Measurements from ENCODE around the gene SMAD4. TPM values are rescaled to one million over a fixed set of nuclear protein-coding genes. Genes with fewer than 3 reads are reported as not detected.

The SMAD4 gene
- total and polyA plus RNA-seq, 2 experiments from 2014 or later: 41.9 to 103 TPM

DNA sequence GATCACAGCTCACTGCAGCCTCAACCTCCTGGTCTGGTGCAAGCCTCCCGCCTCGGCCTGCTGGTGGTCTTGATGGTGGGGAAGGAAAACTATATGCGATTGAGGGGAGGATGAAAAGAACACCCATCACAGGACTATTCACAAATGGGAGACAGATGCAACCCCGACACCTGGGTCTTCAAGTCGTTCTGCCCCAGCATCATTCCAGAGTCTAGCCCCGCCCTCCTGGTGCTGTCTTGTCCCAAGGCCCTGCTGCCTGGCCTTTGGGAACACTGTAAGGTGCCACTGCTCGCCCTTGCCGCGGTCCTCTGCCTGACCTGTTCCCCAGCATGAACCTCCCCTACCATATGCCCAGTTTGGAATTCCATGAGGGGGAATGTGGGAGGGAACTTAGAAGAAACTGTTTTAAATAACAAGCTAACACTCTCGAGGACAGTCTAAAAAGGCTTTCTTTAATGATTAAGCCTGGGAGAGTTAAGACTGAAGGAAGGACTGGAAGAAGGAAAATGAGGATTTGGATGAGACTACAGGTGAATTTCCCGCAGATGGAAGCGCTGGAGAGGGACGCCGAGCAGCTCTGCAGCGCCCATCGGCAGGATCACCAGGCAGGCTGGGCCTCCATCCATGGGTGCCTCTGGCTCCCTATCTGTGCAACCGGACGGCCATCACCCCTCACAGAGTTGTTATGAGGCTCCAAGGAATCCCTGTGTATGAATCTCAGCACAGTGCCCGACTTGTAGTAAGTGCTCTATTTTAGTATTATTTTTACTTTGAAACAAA is 92.4 kb downstream of the SMAD4 start (continued):
- TF ChIP-seq, protein P1, sequence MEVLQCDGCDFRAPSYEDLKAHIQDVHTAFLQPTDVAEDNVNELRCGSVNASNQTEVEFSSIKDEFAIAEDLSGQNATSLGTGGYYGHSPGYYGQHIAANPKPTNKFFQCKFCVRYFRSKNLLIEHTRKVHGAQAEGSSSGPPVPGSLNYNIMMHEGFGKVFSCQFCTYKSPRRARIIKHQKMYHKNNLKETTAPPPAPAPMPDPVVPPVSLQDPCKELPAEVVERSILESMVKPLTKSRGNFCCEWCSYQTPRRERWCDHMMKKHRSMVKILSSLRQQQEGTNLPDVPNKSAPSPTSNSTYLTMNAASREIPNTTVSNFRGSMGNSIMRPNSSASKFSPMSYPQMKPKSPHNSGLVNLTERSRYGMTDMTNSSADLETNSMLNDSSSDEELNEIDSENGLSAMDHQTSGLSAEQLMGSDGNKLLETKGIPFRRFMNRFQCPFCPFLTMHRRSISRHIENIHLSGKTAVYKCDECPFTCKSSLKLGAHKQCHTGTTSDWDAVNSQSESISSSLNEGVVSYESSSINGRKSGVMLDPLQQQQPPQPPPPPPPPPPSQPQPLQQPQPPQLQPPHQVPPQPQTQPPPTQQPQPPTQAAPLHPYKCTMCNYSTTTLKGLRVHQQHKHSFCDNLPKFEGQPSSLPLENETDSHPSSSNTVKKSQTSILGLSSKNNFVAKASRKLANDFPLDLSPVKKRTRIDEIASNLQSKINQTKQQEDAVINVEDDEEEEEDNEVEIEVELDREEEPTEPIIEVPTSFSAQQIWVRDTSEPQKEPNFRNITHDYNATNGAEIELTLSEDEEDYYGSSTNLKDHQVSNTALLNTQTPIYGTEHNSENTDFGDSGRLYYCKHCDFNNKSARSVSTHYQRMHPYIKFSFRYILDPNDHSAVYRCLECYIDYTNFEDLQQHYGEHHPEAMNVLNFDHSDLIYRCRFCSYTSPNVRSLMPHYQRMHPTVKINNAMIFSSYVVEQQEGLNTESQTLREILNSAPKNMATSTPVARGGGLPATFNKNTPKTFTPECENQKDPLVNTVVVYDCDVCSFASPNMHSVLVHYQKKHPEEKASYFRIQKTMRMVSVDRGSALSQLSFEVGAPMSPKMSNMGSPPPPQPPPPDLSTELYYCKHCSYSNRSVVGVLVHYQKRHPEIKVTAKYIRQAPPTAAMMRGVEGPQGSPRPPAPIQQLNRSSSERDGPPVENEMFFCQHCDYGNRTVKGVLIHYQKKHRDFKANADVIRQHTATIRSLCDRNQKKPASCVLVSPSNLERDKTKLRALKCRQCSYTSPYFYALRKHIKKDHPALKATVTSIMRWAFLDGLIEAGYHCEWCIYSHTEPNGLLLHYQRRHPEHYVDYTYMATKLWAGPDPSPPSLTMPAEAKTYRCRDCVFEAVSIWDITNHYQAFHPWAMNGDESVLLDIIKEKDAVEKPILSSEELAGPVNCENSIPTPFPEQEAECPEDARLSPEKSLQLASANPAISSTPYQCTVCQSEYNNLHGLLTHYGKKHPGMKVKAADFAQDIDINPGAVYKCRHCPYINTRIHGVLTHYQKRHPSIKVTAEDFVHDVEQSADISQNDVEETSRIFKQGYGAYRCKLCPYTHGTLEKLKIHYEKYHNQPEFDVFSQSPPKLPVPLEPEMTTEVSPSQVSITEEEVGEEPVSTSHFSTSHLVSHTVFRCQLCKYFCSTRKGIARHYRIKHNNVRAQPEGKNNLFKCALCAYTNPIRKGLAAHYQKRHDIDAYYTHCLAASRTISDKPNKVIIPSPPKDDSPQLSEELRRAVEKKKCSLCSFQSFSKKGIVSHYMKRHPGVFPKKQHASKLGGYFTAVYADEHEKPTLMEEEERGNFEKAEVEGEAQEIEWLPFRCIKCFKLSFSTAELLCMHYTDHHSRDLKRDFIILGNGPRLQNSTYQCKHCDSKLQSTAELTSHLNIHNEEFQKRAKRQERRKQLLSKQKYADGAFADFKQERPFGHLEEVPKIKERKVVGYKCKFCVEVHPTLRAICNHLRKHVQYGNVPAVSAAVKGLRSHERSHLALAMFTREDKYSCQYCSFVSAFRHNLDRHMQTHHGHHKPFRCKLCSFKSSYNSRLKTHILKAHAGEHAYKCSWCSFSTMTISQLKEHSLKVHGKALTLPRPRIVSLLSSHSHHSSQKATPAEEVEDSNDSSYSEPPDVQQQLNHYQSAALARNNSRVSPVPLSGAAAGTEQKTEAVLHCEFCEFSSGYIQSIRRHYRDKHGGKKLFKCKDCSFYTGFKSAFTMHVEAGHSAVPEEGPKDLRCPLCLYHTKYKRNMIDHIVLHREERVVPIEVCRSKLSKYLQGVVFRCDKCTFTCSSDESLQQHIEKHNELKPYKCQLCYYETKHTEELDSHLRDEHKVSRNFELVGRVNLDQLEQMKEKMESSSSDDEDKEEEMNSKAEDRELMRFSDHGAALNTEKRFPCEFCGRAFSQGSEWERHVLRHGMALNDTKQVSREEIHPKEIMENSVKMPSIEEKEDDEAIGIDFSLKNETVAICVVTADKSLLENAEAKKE (CRISPR knock-in tag; IDR thresholded peaks at IDR 0.05): no peak
- no peak for TF ChIP-seq POLR2AphosphoS5 (IDR thresholded peaks at IDR 0.05; ENCODE audit: low read depth)

DNA sequence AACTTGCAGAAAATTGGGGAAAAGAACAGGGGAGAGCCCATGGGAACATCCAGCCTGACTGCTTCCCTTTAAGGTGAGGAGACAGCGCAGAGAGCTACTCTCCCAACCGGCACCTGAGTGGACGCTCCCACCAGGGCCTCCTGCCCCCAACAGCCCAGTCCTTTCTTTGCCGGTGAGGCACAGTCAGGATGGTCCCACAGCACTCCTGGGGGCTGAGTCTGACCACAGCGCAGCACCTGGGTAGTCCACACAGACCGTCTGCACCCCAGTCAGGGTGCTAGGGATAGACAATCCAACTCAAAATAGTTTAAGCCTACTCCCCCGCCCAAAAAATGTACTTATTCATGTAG is 93.0 kb downstream of the SMAD4 start:
- 0 out of 2 replicates have a peak, but pooled peaks cover 2% of the 10 kb centered on the region for H3K9me2 ChIP-seq (ENCODE audit: insufficient read depth)
- no peaks in the 10 kb centered on the region for H4K20me1 ChIP-seq (replicated peaks; ENCODE audit: insufficient read depth)
- H3K27ac ChIP-seq (ENCODE audit: low read depth): no peak overlapping the region
- no peaks in the 10 kb centered on the region for H3K27me3 ChIP-seq (ENCODE audit: insufficient read depth)
- H3F3A ChIP-seq (replicated peaks; ENCODE audit: low read depth): no peaks in the 10 kb centered on the region
- no peaks in the 10 kb centered on the region for H3K79me2 ChIP-seq (replicated peaks; ENCODE audit: insufficient read depth)
- H3K4me2 ChIP-seq: no peak overlapping the region
- no peak overlapping the region for H3K4me3 ChIP-seq
- H3K4me3 Mint-ChIP-seq: no peak overlapping the region
- H3K4me1 ChIP-seq (ENCODE audit: insufficient read depth): no peaks in the 10 kb centered on the region; the same call in 1 of the 2 replicates
- H3K36me3 ChIP-seq (ENCODE audit: insufficient read depth): no peaks in the 10 kb centered on the region
- ATAC-seq (no peak), DNase-seq (ENCODE audit: low spot score) (no peak)
- no peaks in the 10 kb centered on the region; the same call in 2 of the 3 replicates for H3K4me1 Mint-ChIP-seq
- peaks cover 6% of the 10 kb centered on the region for H3K27me3 Mint-ChIP-seq (ENCODE audit: insufficient read depth, low read depth, poor library complexity)
- H2AFZ ChIP-seq: no peak overlapping the region
- H3K9me3 Mint-ChIP-seq: peaks cover 55% of the 10 kb centered on the region
- no peak overlapping the region for H3K27ac Mint-ChIP-seq
- peaks cover 45% of the 10 kb centered on the region for H3K36me3 Mint-ChIP-seq (ENCODE audit: low read depth)
- TF ChIP-seq EZH2phosphoT487 (IDR thresholded peaks at IDR 0.05; ENCODE audit: unreplicated experiment): no peak
- TF ChIP-seq, protein P2, sequence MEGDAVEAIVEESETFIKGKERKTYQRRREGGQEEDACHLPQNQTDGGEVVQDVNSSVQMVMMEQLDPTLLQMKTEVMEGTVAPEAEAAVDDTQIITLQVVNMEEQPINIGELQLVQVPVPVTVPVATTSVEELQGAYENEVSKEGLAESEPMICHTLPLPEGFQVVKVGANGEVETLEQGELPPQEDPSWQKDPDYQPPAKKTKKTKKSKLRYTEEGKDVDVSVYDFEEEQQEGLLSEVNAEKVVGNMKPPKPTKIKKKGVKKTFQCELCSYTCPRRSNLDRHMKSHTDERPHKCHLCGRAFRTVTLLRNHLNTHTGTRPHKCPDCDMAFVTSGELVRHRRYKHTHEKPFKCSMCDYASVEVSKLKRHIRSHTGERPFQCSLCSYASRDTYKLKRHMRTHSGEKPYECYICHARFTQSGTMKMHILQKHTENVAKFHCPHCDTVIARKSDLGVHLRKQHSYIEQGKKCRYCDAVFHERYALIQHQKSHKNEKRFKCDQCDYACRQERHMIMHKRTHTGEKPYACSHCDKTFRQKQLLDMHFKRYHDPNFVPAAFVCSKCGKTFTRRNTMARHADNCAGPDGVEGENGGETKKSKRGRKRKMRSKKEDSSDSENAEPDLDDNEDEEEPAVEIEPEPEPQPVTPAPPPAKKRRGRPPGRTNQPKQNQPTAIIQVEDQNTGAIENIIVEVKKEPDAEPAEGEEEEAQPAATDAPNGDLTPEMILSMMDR (conservative IDR thresholded peaks at IDR 0.05; ENCODE audit: low read depth in 2 of 2): no peak
- TF ChIP-seq EZH2 (IDR thresholded peaks at IDR 0.05; ENCODE audit: low read depth, unreplicated experiment): no peak
- TF ChIP-seq STAT1 (IDR thresholded peaks at IDR 0.05; ENCODE audit: unreplicated experiment): no peak
- TF ChIP-seq CREB1 (CRISPR knock-in tag; IDR thresholded peaks at IDR 0.05; ENCODE audit: low read depth): no peak
- TF ChIP-seq, protein P1 (CRISPR knock-in tag; IDR thresholded peaks at IDR 0.05): no peak
